Measurements from ENCODE around the gene TRIOBP. TPM values are rescaled to one million over a fixed set of nuclear protein-coding genes. Genes with fewer than 3 reads are reported as not detected.

The TRIOBP gene
- total RNA-seq, 1 donor from 2014 or later: 49.5 TPM

DNA sequence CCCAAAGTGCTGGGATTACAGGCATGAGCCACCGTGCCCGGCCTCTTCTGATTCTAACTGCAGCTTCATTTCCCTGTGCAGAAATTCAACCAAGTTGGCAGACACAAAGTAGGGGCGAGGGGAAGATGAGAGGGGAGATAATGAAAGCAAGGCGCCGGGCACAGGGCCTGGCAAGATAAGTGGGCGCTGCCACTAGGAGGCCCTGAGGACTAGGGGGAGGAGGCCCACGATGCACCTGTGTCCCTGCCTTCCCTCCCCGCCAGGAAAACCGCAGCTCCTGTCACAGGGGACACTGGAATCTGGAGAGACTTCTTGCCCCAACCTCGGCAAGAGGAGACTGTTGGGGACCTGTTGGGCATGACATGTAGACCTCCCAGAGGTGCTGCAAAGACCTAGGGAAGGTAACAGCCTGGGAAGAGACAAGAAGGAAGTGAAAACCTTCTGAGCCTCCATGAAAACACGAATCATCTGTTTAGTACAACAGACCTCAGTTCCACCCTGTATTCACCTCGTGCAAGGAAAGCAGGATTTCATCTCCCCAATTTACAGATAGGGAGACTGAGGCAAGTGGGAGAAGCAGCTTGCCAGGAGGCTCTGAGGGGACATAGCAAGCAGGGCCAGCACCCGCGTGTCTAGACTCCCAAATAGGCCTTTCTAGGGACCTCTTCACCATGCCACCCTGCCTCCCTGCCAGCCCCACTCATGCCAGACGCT lies 24.5 kb upstream of the TRIOBP start:
- H3K4me1 Mint-ChIP-seq (ENCODE audit: low read depth): peaks cover 26% of the 10 kb centered on the region
- H3K27me3 Mint-ChIP-seq (ENCODE audit: low read depth): no peaks in the 10 kb centered on the region
- TF ChIP-seq, protein P1, sequence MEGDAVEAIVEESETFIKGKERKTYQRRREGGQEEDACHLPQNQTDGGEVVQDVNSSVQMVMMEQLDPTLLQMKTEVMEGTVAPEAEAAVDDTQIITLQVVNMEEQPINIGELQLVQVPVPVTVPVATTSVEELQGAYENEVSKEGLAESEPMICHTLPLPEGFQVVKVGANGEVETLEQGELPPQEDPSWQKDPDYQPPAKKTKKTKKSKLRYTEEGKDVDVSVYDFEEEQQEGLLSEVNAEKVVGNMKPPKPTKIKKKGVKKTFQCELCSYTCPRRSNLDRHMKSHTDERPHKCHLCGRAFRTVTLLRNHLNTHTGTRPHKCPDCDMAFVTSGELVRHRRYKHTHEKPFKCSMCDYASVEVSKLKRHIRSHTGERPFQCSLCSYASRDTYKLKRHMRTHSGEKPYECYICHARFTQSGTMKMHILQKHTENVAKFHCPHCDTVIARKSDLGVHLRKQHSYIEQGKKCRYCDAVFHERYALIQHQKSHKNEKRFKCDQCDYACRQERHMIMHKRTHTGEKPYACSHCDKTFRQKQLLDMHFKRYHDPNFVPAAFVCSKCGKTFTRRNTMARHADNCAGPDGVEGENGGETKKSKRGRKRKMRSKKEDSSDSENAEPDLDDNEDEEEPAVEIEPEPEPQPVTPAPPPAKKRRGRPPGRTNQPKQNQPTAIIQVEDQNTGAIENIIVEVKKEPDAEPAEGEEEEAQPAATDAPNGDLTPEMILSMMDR (IDR thresholded peaks at IDR 0.05): no peak
- H3K4me3 Mint-ChIP-seq (ENCODE audit: unreplicated experiment): no peak overlapping the region
- H3K9me3 Mint-ChIP-seq (ENCODE audit: low read depth): no peaks in the 10 kb centered on the region
- DNase-seq (ENCODE audit: low spot score): no peak
- no peak overlapping the region for H3K27ac Mint-ChIP-seq (ENCODE audit: unreplicated experiment)
- H3K36me3 Mint-ChIP-seq (ENCODE audit: low read depth): peaks cover 1% of the 10 kb centered on the region

DNA sequence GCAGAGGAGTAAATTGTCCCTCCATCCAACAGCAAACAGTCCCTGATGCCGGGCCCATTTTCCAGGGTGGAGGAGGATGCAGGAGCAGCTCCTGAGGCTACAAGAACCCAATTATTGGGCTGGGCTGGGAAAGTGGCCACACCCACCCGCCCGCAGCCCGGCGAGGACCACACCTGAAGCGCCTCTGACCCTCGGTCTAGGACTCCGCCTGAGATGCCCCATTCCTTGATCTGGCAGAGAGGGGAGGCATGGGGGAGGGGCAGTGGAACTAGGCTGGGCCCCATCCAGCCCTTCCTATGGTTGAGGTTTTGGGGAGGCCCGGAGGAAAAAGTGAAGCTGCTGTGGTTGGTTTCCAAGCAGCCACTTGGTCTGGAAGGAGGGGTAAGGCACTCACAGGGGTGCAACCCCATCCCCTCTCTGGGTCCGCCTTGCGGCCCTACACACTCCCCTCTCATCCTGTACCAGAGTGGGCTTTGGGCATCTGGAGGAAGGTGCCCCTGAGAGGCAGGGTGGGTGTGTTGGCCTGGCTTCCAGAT lies 23.9 kb upstream of the TRIOBP start:
- Mint-ChIP-seq H3K4me1 (ENCODE audit: low read depth) (peaks cover 27% of the 10 kb centered on the region), H3K27me3 (ENCODE audit: low read depth) (no peaks in the 10 kb centered on the region), H3K4me3 (ENCODE audit: unreplicated experiment) (no peak overlapping the region), H3K9me3 (ENCODE audit: low read depth) (no peaks in the 10 kb centered on the region), H3K27ac (ENCODE audit: unreplicated experiment) (peak overlapping the region; percentile 5), H3K36me3 (ENCODE audit: low read depth) (peaks cover 4% of the 10 kb centered on the region)
- DNase-seq (ENCODE audit: low spot score): no peak
- TF ChIP-seq, protein P1 (IDR thresholded peaks at IDR 0.05): no peak

DNA sequence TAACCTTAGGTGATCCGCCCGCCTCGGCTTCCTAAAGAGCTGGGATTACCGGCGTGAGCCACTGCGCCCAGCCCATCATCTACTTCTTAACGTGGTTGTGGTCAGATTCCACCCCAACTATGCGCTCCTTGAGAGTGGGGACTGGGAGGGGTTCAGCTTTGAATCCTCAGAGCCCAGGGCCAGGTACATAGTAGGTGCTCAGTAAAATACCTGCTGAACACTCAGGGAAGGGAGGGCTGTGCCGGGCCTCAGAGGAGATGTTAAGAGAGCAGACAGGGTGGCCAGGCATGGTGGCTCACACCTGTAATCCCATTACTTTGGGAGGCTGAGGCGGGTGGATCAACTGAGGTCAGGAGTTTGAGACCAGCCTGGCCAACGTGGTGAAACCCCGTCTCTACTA lies 22.6 kb upstream of the TRIOBP start:
- Mint-ChIP-seq H3K36me3 (ENCODE audit: low read depth) (peaks cover 6% of the 10 kb centered on the region), H3K9me3 (ENCODE audit: low read depth) (no peaks in the 10 kb centered on the region), H3K27ac (ENCODE audit: unreplicated experiment) (peak overlapping the region; percentile 73), H3K4me3 (ENCODE audit: unreplicated experiment) (no peak overlapping the region), H3K27me3 (ENCODE audit: low read depth) (no peaks in the 10 kb centered on the region), H3K4me1 (ENCODE audit: low read depth) (peaks cover 27% of the 10 kb centered on the region)
- TF ChIP-seq, protein P1 (IDR thresholded peaks at IDR 0.05): no peak
- DNase-seq (ENCODE audit: low spot score): no peak

DNA sequence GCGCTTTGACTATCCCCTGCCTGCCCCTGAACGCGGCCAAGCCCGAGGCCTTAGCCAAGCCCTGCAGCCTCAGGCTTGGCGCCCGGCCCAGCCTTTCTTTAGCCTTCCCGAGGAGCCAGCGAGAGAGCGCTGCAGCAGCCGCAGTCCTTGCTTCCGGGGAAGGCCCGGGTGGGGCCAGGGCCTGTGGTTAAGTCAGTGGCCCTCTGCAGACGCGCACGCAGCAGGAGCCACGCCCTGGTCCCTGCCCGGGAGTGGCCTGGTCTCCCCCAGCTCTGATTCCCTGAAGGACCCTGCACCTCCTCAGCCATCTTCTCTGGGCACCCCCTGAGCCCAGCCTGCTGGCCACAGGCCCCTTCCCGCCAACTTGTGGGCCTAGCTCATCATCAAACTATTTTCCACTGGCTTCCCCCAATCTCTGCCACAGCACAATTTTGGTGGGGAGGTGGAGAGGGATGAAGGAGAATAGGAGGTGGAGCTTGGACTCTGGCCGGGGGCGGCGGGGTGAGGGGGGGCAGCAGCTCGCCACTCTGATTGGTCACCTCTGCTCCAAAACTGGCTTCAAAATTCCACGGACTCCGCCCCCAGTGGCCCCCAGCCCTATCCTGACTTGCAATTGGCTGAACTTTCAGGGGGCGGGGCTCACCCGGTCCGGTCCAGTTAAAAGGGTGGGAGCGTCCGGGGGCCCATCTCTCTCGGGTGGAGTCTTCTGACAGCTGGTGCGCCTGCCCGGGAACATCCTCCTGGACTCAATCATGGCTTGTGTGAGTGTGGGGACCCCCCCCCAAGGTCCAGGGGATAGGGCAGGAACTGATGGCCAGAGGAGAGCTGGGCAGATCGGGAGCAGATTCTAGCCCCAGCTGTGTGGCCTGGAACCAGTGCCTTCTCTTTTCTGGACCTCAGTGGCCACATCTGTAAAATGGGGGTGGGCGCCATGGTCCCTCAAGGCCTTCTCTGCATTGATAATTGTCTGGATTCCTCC lies 21.6 kb upstream of the TRIOBP start, which contains the start of gene LGALS1:
Gene LGALS1 (plus strand): TSS at position 686 of the 979 bp plus-strand sequence. CDS start 67 bp downstream, at position 753.
- Mint-ChIP-seq H3K27ac (ENCODE audit: unreplicated experiment) (peak within 1 kb of the TSS; percentile 90), H3K9me3 (ENCODE audit: low read depth) (no peaks in the 10 kb centered on the region), H3K4me1 (ENCODE audit: low read depth) (peaks cover 30% of the 10 kb centered on the region), H3K36me3 (ENCODE audit: low read depth) (peaks cover 12% of the 10 kb centered on the region), H3K27me3 (ENCODE audit: low read depth) (no peaks in the 10 kb centered on the region), H3K4me3 (ENCODE audit: unreplicated experiment) (peak within 1 kb of the TSS; percentile 77)
- TF ChIP-seq, protein P1 (IDR thresholded peaks at IDR 0.05): peak; percentile 31
- no peak for DNase-seq (ENCODE audit: low spot score)

Measured in chondrocyte (in vitro differentiated cells).